MM.1S (cell line): ENCODE data around the gene CLN3.

Experiments used
- DNase-seq: peaks from one replicate; pipeline ENCODE4 v3.0.0-alpha.2; 2015
- H2AFZ ChIP-seq: fragments of 300-600 bp; sonication (generic); 2 replicates; pipeline ENCODE4 v1.6.0; 2016; ENCODE audit warnings: antibody characterized with exemption, low read length
- H3F3A ChIP-seq: fragments of 300-600 bp; sonication (generic); 2 replicates; pipeline ENCODE4 v1.6.1; 2016; ENCODE audit warnings: mild to moderate bottlenecking, antibody characterized with exemption, low read length, moderate library complexity, mixed read lengths; ENCODE audit not compliant: insufficient read depth
- H3K27ac ChIP-seq: fragments of 300-600 bp; sonication (generic); 2 replicates; pipeline ENCODE4 v1.5.1; 2016; ENCODE audit warnings: mild to moderate bottlenecking, low read length
- H3K27me3 ChIP-seq: fragments of 300-600 bp; sonication (generic); replicated peaks from 2 replicates; pipeline ENCODE4 v1.6.0; 2016; ENCODE audit warnings: low read length; ENCODE audit not compliant: insufficient read depth
- H3K36me3 ChIP-seq: fragments of 300-600 bp; sonication (generic); replicated peaks from 2 replicates; pipeline ENCODE4 v1.6.1; 2016; ENCODE audit warnings: mild to moderate bottlenecking, low read length, mixed read lengths; ENCODE audit not compliant: insufficient read depth
- H3K4me1 ChIP-seq: fragments of 300-600 bp; sonication (generic); 2 replicates; pipeline ENCODE4 v1.6.1; 2016; ENCODE audit warnings: low read length, mixed read lengths
- H3K4me2 ChIP-seq: fragments of 300-600 bp; sonication (generic); 2 replicates; pipeline ENCODE4 v1.6.0; 2016; ENCODE audit warnings: low read depth, low read length
- H3K4me3 ChIP-seq: fragments of 300-600 bp; sonication (generic); 2 replicates; pipeline ENCODE4 v1.5.1; 2016; ENCODE audit warnings: low read length, mixed read lengths
- H3K79me2 ChIP-seq: fragments of 300-600 bp; sonication (generic); 2 replicates; pipeline ENCODE4 v1.6.1; 2016; ENCODE audit warnings: mixed run types, low read length, mixed read lengths
- H3K9ac ChIP-seq: fragments of 300-600 bp; sonication (generic); 2 replicates; pipeline ENCODE4 v1.6.1; 2016; ENCODE audit warnings: low read length, mixed read lengths
- H3K9me2 ChIP-seq: fragments of 300-600 bp; sonication (generic); replicated peaks from 2 replicates; pipeline ENCODE4 v1.6.1; 2016; ENCODE audit warnings: mild to moderate bottlenecking, low read length, mixed read lengths; ENCODE audit not compliant: insufficient read depth
- H3K9me3 ChIP-seq: fragments of 300-600 bp; sonication (generic); replicated peaks from 2 replicates; pipeline ENCODE4 v1.6.1; 2016; ENCODE audit warnings: mild to moderate bottlenecking, low read length, mixed read lengths; ENCODE audit not compliant: insufficient read depth
- H4K20me1 ChIP-seq: fragments of 300-600 bp; sonication (generic); 2 replicates; pipeline ENCODE4 v1.6.1; 2016; ENCODE audit warnings: mild to moderate bottlenecking, low read length, moderate library complexity, mixed read lengths; ENCODE audit not compliant: insufficient read depth
- EZH2 ChIP-seq: fragments of 300-600 bp; sonication (generic); optimal IDR thresholded peaks from 2 replicates; pipeline ENCODE3; 2017; ENCODE audit warnings: low read depth, mild to moderate bottlenecking, antibody characterized with exemption, low read length, mixed read lengths
- EZH2phosphoT487 ChIP-seq: fragments of 300-600 bp; sonication (generic); IDR thresholded peaks from 2 replicates; pipeline ENCODE4 v1.6.1; 2018; ENCODE audit warnings: antibody characterized with exemption, low read length
- TF ChIP-seq, protein P1 (sequence below): fragments of 300-600 bp; sonication (generic); IDR thresholded peaks from 2 replicates; pipeline ENCODE4 v1.5.1; 2016; ENCODE audit warnings: antibody characterized with exemption, low read length, mixed read lengths

CLN3 gene

GRCh38 chr16:28532940-28533647 lies 41.2 kb upstream of the CLN3 start:
- no peak overlapping the region for H3K4me2 ChIP-seq
- no peak for TF ChIP-seq EZH2phosphoT487
- TF ChIP-seq, protein P1, sequence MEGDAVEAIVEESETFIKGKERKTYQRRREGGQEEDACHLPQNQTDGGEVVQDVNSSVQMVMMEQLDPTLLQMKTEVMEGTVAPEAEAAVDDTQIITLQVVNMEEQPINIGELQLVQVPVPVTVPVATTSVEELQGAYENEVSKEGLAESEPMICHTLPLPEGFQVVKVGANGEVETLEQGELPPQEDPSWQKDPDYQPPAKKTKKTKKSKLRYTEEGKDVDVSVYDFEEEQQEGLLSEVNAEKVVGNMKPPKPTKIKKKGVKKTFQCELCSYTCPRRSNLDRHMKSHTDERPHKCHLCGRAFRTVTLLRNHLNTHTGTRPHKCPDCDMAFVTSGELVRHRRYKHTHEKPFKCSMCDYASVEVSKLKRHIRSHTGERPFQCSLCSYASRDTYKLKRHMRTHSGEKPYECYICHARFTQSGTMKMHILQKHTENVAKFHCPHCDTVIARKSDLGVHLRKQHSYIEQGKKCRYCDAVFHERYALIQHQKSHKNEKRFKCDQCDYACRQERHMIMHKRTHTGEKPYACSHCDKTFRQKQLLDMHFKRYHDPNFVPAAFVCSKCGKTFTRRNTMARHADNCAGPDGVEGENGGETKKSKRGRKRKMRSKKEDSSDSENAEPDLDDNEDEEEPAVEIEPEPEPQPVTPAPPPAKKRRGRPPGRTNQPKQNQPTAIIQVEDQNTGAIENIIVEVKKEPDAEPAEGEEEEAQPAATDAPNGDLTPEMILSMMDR = no peak
- no peak for TF ChIP-seq EZH2
- no peaks in the 10 kb centered on the region for H3K4me1 ChIP-seq
- H2AFZ ChIP-seq = no peak overlapping the region
- no peaks in the 10 kb centered on the region for H3K36me3 ChIP-seq
- H3K9me2 ChIP-seq = no peaks in the 10 kb centered on the region
- no peak for DNase-seq
- no peaks in the 10 kb centered on the region for H3K27me3 ChIP-seq
- no peak overlapping the region for H3K27ac ChIP-seq
- H3K9ac ChIP-seq = no peak overlapping the region
- no peaks in the 10 kb centered on the region for H3F3A ChIP-seq
- H3K4me3 ChIP-seq = no peak overlapping the region
- H3K9me3 ChIP-seq = no peaks in the 10 kb centered on the region
- H4K20me1 ChIP-seq = no peaks in the 10 kb centered on the region
- no peaks in the 10 kb centered on the region for H3K79me2 ChIP-seq

- no peak overlapping the region for H3K4me2 ChIP-seq
- no peak overlapping the region for H2AFZ ChIP-seq
- H3F3A ChIP-seq = no peaks in the 10 kb centered on the region
- no peak for TF ChIP-seq EZH2
- H3K9me3 ChIP-seq = no peaks in the 10 kb centered on the region
- H3K36me3 ChIP-seq = no peaks in the 10 kb centered on the region
- H3K79me2 ChIP-seq = no peaks in the 10 kb centered on the region
- DNase-seq = no peak
- no peaks in the 10 kb centered on the region for H4K20me1 ChIP-seq
- no peaks in the 10 kb centered on the region for H3K9me2 ChIP-seq
- H3K27me3 ChIP-seq = no peaks in the 10 kb centered on the region
- H3K4me3 ChIP-seq = no peak overlapping the region
- no peaks in the 10 kb centered on the region for H3K4me1 ChIP-seq
- H3K27ac ChIP-seq = no peak overlapping the region
- H3K9ac ChIP-seq = no peak overlapping the region
Observed at GRCh38 chr16:28531777-28532744, 40.2 kb upstream of the CLN3 start.

- no peak overlapping the region for H3K4me2 ChIP-seq
- TF ChIP-seq EZH2phosphoT487 (no peak), EZH2 (no peak)
- TF ChIP-seq, protein P1 = no peak
- DNase-seq = no peak
- H3K27me3 ChIP-seq = no peaks in the 10 kb centered on the region
- H3K9me3 ChIP-seq = no peaks in the 10 kb centered on the region
- H3K9me2 ChIP-seq = no peaks in the 10 kb centered on the region
- H3F3A ChIP-seq = no peaks in the 10 kb centered on the region
- H2AFZ ChIP-seq = no peak overlapping the region
- no peak overlapping the region for H3K27ac ChIP-seq
- no peak overlapping the region for H3K9ac ChIP-seq
- no peak overlapping the region for H3K4me3 ChIP-seq
- no peaks in the 10 kb centered on the region for H3K4me1 ChIP-seq
- no peaks in the 10 kb centered on the region for H4K20me1 ChIP-seq
- no peaks in the 10 kb centered on the region for H3K36me3 ChIP-seq
- no peaks in the 10 kb centered on the region for H3K79me2 ChIP-seq
Observed at GRCh38 chr16:28529124-28529523, 37.2 kb upstream of the CLN3 start.
